DND-41 (cell line): ENCODE data around the gene RAI1.
A peak's percentile ranks its signal among the peaks of the same experiment; 100 is the strongest.

Source experiments
- ATAC-seq: fragments of 200-7000 bp; cut with Tn5 transposase; 3 replicates; pipeline ENCODE4 v1.9.1; 2021; ENCODE audit warnings: low read depth; ENCODE audit not compliant: insufficient read depth
- DNase-seq: peaks from one replicate; pipeline ENCODE4 v3.0.0-alpha.2; 2020
- H2AFZ ChIP-seq: 2 replicates; pipeline ENCODE4 v1.6.0; 2012; ENCODE audit warnings: low read depth, low read length
- H3K27ac ChIP-seq: 2 replicates; pipeline ENCODE4 v1.5.1; 2012; ENCODE audit warnings: low read length, inconsistent platforms
- H3K27me3 ChIP-seq: fragments of 200-600 bp; sonication (generic); 2 replicates; pipeline ENCODE4 v1.6.0; 2012; ENCODE audit warnings: low read length, mild to moderate bottlenecking, inconsistent platforms; ENCODE audit not compliant: insufficient read depth, poor library complexity
- H3K36me3 ChIP-seq: 2 replicates; pipeline ENCODE4 v1.5.1; 2012; ENCODE audit warnings: low read length, inconsistent platforms; ENCODE audit not compliant: insufficient read depth
- H3K4me1 ChIP-seq: 2 replicates; pipeline ENCODE4 v1.5.1; 2012; ENCODE audit warnings: mild to moderate bottlenecking, low read length; ENCODE audit not compliant: insufficient read depth
- H3K4me2 ChIP-seq: 2 replicates; pipeline ENCODE4 v1.6.0; 2012; ENCODE audit warnings: mild to moderate bottlenecking, moderate library complexity, low read length, inconsistent platforms; ENCODE audit not compliant: insufficient read depth
- H3K4me3 ChIP-seq, 2 experiments: fragments of 200-600 bp in 1 of 2; shearing (Covaris generic) in 1 of 2; 2 replicates each; pipeline ENCODE4 v1.5.1; 2012 to 2016; ENCODE audit warnings: inconsistent platforms in 2 of 2, low read length in 2 of 2, mild to moderate bottlenecking in 2 of 2, low read depth in 1 of 2, moderate library complexity in 1 of 2
- H3K79me2 ChIP-seq: 2 replicates; pipeline ENCODE4 v1.6.0; 2012; ENCODE audit warnings: low read length, inconsistent platforms; ENCODE audit not compliant: insufficient read depth
- H3K9ac ChIP-seq: 2 replicates; pipeline ENCODE4 v1.6.0; 2012; ENCODE audit warnings: low read depth, mild to moderate bottlenecking, inconsistent platforms, low read length, moderate library complexity
- H3K9me3 ChIP-seq: 2 replicates; pipeline ENCODE4 v1.5.1; 2012; ENCODE audit warnings: low read length, moderate library complexity, mild to moderate bottlenecking, inconsistent platforms; ENCODE audit not compliant: insufficient read depth, severe bottlenecking
- H4K20me1 ChIP-seq: 2 replicates; pipeline ENCODE4 v1.6.0; 2012; ENCODE audit warnings: low read length; ENCODE audit not compliant: insufficient read depth
- CTCF ChIP-seq: IDR thresholded peaks from 2 replicates; pipeline ENCODE4 v1.5.1; 2012; ENCODE audit warnings: borderline replicate concordance, low read length, moderate library complexity, mild to moderate bottlenecking; ENCODE audit not compliant: poor library complexity, severe bottlenecking; ENCODE audit errors: extremely low read depth
- EZH2 ChIP-seq: IDR thresholded peaks from 3 replicates; pipeline ENCODE4 v1.6.1; 2012; ENCODE audit warnings: borderline replicate concordance, low read depth, mild to moderate bottlenecking, moderate library complexity, low read length, inconsistent platforms; ENCODE audit not compliant: severe bottlenecking

Gene RAI1

GRCh38 chr17:17671369-17672129 is 9.7 kb upstream of the RAI1 start:
- H3K27me3 ChIP-seq, result peaks cover 4% of the 10 kb centered on the region
- no peak overlapping the region for H3K4me2 ChIP-seq
- peaks cover 8% of the 10 kb centered on the region for H3K4me1 ChIP-seq
- H3K27ac ChIP-seq, result no peak overlapping the region
- TF ChIP-seq EZH2, result no peak
- TF ChIP-seq CTCF, result no peak
- no peak overlapping the region for H2AFZ ChIP-seq
- H3K4me3 ChIP-seq, result no peak overlapping the region
- no peaks in the 10 kb centered on the region for H3K79me2 ChIP-seq
- H4K20me1 ChIP-seq, result no peaks in the 10 kb centered on the region
- ATAC-seq (no peak), DNase-seq (no peak)
- no peak overlapping the region for H3K9ac ChIP-seq
- H3K9me3 ChIP-seq, result no peaks in the 10 kb centered on the region
- H3K36me3 ChIP-seq, result no peaks in the 10 kb centered on the region

GRCh38 chr17:17672453-17673368 is 8.5 kb upstream of the RAI1 start:
- Histone ChIP-seq H3K4me2 (no peak overlapping the region), H3K9me3 (no peaks in the 10 kb centered on the region), H3K36me3 (no peaks in the 10 kb centered on the region), H3K27me3 (no peaks in the 10 kb centered on the region), H4K20me1 (no peaks in the 10 kb centered on the region), H3K4me1 (peaks cover 9% of the 10 kb centered on the region), H3K79me2 (no peaks in the 10 kb centered on the region), H3K9ac (no peak overlapping the region), H3K4me3 (no peak overlapping the region), H3K27ac (no peak overlapping the region), H2AFZ (no peak overlapping the region)
- no peak for TF ChIP-seq EZH2
- no peak for TF ChIP-seq CTCF
- no peak for DNase-seq
- 0 out of 3 replicates have a peak, but pooled peaks have one; percentile 20 for ATAC-seq

- Histone ChIP-seq H3K79me2 (no peaks in the 10 kb centered on the region), H3K4me1 (peaks cover 9% of the 10 kb centered on the region), H3K4me2 (no peak overlapping the region), H3K27me3 (no peaks in the 10 kb centered on the region), H4K20me1 (peaks cover 4% of the 10 kb centered on the region), H3K9me3 (no peaks in the 10 kb centered on the region), H3K36me3 (no peaks in the 10 kb centered on the region), H3K27ac (no peak overlapping the region), H2AFZ (no peak overlapping the region), H3K9ac (no peak overlapping the region), H3K4me3 (no peak overlapping the region)
- no peak for TF ChIP-seq EZH2
- no peak for TF ChIP-seq CTCF
- ATAC-seq, result no peak
- no peak for DNase-seq
These were observed 5.8 kb upstream of the RAI1 start for GRCh38 chr17:17675416-17675815.
